ENCODE measurements around the gene ABHD15.
"Not testable (repeated sequence)": the region's sequence is repeated elsewhere in the genome, so short reads cannot be mapped to it uniquely, and the experiment has no call there.

Gene ABHD15

DNA sequence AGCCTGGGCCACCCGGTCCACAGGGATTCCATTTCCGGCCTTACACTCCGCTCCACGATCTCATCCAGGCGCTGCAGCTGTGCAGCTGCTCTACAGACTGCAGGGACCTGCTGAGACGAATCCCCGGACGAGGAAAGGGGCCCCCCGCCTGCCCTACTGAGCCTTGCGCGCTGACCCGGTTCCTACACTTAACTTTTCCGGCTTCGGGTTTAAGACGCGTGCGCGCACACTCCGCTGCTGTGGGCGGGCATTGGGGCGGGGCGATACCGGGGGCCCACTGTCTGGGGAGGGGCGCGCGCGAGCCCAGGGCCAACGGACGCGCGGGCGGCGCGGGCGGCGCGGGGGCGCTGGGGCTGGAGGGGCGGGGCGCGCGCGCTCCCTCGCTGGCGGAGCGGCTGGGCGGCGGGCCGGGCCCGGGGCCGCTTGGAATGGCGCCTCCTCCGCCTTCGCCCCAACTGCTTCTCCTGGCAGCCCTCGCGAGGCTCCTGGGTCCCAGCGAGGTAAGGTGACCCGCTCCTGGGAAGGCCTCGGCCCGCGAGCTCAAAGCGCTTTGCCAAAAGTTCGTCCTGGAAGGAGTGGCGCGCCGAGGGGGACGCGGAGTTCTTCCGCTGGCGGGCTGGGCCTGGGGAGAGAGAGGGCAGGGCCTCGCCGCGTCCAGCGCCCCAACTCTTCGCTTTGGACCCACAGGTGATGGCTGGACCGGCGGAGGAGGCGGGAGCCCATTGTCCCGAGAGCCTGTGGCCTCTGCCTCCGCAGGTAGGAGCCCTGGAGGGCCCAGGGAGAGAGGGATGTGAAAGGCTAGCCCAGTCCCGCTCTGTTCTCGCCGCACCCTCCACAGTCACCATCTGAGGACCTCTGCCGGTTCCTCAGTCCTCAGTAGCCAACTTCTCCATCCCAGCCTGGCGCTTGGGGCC lies 1.8 kb upstream of the ABHD15 start, which contains the start of gene TP53I13:
TSS of gene TP53I13 (plus strand) at position 371 of the 914 bp plus-strand sequence. CDS start at position 429, 58 bp downstream.
- peak; percentile 84 for DNase-seq

DNA sequence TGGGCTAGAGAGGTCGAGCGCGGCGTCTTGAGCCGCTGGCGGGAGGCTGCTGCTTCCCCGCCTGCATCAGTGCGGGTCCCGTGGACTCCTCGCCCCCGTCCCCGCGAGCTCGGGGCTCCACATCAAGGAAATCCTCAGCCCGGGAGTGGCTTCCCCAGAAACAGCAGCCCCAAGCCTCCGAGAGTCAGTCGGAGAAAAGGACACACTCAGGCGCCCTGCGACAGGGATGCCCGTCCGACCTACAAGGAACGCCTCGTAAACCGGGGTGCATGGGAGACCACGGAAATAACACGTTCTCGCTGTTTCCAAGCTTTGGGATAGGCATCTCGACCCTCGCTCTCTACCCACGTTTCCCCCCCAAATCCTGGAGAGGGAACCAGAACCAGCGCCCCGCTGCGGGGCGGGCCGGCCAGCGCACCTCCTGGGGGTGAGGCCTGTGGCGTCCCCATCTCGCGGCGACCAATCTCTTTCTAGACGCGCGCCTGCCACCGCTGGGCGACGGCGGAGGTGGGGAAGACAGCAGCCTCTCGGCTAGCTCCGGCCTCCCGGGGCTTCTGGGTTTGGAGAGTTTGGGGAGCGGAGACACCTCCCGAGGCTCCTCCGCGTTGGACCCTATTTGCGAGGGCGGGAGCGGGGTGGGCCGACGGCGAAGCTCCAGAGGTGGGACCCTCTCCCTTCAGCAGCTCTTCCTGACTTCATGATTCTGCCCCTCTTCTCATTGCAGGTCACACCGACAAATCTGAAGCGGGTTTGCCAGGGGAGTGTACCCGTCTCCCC lies 905 bp upstream of the ABHD15 start:
- DNase-seq: peak; percentile 71

DNA sequence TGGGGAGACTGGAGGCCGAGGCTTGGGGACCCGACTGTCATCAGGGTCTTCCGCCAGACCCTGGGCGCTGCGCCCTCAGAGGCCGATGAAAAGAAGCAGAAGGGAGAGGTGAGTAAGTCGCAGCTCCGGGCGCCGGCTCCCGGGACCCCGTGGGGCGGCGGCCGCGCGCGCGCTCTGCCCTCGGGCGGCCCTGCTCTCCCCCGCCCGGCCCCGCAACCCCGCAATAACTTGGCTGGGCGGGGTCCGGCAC lies 392 bp upstream of the ABHD15 start:
- no peak for DNase-seq

DNA sequence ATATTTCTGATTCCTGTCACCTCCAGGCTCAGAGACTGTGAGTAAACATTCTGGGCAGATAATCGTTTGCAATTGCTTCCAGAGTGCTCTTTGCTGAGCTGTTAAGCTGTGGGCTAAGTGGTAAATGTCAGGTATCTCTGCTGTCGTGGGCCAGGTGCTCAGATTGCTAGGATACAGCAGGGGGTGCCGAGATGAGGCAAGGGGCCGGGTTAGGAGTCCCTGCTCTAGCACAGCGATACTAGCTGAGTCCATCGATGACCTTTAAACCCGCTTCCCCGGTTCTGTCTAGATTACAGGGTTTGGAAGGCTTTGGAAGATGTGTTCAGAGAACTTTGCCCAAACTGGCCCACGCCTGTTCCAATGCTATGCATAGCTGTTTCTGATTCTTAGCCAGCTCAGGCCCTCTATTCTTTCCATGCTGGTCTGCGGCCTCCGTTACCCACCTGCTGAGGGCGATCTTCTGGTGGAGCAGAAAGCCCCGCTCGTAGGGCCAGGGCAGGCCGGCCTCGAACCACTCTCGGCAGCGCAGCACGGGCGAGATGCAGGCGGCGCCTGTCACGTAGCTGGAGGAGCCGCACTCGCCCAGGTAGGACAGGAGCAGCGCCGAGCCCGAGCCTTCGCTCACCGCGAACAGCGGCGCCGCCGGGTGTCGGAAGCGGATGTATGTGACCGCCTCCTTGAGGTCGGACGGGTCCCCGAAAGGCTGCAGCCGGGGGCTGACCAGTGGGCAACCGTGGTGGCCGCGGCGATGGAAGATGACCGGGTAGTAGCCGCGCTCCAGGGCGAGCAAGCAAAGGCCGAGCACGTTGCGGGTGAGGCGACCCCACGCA lies 979 bp downstream of the ABHD15 start:
- peak; percentile 55 for DNase-seq

DNA sequence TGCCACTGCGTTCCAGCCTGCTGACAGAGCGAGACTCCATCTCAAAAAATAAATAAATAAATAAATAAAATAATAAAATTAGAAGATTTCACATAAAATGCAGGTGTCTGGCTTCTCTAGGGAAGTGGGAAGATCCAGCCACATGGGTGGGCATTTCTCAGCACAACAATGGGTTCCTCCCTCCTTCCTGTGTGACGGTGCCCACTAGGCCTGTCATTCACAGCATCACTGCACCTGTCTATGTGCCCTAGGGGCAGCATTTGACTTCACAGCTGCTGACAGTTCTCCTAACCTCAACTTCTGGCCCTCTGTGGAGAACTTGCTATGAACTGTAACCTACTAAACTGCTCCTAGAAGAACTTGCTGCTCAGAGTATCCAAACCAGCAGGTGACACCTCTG lies 3.0 kb downstream of the ABHD15 start:
- no peak for DNase-seq

DNA sequence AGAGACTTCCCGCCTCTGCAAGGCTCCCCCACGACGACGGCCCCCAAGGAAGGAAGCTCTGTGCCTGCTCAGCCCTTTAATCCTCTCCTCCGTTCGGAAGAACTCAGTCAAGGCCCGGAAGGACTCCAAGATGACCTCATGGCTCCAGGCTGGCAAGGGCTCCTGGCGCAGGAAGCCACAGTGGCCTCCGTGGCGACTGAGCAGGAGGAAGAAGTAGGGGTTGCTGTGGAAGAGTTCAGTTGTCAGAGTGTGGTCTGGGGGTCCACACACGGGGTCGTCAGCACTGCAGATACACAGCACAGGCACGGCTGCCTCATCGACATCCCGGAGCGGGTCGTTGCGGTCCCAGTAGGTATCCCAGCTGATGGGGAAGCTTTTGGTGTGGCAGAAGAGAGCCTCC lies 4.2 kb downstream of the ABHD15 start:
- DNase-seq: no peak

DNA sequence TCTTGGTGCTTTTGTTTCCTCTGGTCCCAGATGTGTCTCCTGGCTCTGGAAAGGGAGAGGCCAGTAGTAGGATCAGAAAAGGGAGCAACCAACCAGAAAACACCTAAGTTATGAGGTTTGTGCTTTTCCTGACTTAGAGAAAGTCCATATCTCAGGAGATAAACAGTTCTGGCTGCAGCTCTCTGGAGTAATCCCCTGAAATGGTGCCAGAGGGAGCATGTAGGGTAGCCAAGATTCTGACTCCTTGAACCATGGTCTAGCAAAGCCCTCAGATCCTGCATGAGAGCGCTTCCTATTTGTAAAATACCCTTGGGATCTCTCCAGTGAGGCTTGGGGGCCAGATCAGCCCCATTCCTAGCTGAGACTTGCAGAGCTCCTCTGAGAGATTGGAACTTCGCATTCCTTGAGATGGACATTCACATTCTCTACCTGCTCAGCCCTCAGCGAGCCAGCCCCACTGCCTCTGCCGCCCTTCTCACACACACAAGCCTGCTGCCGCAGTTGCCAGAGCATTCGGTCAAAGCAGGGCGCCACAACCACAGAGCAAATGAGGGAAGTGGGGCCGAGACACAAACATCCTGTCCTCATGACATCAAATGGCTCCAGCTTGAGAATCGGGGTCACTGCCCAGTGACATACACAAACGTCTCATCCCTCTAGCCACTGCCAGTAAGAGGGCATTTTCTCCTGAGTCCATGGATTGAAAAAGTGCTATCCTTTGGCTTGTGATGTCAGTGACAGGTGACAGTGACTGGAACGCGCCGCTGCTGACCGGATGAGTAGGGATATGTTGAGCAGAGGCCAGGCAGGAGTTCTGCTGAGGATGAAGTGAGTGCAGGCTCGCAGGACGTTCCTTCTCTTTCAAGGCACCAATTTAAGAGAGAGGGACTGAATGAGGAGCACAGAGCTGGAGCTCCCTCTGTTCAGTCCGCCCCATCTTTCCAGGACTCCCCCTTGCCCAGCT lies 5.0 kb downstream of the ABHD15 start:
- no peak for DNase-seq

DNA sequence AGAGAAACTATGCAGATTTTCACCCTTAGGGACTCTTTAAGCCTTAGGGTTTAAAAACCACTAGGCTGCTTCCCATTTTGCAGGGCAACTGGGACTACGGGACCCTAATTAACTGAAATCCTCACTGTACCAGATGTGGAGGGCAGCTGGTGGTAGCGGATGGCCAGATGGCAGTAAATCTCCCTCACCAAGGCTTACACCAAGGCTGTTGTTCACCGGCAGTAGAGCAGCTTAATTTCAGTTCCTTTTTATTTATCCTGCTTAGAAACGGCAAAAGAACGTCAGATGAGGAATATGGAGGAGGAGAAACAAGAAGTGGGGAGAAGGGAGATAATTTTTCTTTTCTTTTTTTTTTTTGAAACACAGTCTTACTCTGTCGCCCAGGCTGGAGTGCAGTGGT lies 6.5 kb downstream of the ABHD15 start:
- no peak for DNase-seq

DNA sequence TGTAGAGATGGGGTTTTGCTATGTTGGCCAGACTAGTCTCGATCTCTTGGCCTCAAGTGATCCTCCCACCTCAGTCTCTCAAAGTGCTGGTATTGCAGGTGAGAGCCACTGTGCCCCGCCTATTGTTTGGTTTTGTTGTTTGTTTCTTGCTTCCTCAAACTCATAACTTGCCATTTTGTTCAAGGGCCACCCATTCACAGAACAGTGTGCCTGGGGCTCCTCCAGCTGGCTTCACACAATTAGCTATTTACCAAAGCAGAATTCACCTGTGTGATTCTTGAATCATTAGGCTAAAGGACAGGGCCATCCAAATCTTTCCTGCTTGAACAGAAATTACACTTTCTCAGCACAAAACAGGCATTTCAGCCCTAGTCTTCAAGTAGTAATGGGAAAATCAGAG lies 7.2 kb downstream of the ABHD15 start:
- no peak for DNase-seq

DNA sequence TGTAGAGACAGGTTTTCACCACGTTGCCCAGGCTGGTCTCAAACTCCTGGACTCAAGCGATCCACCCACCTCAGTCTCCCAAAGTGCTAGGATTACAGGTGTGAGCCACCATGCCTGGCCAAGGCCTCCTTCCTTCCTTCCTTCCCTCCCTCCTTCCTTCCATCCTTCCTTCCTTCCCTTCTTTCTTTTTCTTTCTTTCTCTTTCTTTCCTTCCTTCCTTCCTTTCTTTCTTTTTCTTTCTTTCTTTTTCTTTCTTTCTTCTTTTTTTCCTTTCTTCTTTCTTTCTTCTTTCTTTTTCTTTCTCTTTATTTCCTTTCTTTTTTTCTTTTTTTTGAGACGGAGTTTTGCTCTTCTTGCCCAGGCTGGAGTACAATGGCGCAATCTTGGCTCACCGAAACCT lies 8.7 kb downstream of the ABHD15 start:
- not testable (repeated sequence) for DNase-seq

DNA sequence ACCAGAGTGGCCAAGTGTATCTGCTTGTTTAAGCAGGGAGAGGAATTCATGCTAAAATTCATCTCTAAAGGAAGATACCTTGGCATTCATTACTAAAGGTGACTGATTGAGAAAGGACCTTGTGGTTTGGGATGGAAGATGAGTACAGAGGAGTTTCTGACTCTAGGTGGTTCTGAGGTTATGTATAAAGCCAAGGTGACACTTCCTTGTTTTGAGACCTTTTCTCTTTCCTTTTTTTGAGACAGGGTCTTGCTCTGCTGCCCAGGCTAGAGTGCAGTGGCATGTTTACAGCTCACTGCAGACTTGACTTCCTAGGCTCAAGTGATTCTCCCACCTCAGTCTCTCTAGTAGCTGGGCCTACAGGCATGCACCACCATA lies 9.1 kb downstream of the ABHD15 start:
- DNase-seq: no peak

DNA sequence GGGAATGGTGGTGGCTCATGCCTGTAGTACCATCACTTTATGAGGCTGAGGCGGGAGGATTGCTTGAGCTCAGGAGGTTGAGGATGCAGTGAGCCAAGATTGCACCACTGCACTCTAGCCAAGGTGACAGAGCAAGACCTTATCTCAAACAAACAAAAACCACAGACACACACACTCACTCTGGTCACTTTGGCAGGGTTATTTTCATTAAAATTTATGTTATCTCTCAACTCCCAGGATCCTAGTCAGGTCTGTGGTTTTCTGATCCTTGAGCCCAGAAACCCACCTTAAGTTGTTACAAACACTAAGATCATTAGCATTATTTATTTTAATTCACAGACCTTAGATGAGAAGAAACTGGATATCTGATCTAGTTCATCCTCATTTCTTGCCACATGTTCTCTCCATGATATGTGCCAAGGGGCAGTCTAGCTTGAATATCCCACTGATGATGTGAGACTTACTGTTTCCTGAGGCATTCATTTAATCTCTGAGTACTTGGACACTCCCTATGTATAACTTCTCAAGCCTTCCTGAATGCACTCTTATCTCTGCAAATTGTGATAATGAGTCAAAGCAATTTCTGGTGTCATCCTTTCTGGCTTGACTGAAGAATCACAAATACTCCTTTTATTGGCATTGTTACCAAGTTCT lies 9.6 kb downstream of the ABHD15 start:
- DNase-seq: no peak

DNA sequence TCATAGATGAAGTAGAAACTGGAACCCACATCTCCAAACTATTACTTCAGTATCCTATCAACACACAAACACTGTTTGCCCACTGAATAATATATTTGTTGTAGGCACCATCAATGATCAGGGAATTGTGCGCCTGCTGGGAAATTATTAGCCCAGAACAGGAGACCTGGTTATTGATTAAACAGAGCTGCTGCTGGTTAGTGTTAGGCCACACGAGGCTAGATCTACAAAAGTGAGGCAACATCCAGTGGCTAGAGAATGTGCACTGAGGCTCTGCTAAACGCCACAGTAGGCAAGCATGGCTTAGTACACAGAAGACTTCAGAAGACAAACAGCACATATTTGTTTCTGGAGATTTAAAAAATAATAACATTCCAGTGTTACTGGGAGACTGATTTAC lies 11.0 kb downstream of the ABHD15 start:
- no peak for DNase-seq

DNA sequence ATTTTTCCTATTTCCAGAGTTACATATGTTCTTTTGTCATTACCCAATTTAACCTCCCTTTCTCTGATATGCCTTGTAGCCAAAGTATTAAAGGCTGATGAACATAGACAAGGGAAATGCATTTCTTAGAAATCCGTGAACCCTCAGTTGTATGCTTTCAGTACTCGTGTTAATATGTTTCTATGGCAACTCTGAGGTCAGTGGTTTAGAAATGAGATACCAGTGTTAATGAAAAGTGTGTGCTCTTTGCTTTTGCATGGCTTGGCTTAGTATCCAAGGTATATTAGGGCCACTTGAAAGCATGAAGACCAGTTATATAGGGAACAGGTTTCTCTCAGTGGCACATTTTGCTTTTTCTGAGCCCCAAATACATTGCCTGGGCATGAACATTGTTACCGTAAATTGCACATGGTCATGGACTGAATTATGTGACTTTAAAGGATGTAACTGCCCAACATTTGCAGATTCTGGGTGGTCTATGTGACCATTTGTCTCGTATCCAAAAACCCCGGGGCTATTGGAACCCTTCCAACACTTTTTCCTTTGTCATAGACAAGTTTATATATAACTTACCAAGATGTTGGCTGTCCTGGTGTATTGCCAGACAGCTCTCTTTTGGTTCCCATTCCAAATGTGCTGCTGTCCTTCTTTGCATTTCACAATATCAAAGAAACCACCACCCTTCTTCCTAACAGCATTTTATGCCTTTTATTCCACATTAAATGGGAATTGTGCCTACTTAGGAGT lies 17.5 kb downstream of the ABHD15 start:
- DNase-seq: no peak

DNA sequence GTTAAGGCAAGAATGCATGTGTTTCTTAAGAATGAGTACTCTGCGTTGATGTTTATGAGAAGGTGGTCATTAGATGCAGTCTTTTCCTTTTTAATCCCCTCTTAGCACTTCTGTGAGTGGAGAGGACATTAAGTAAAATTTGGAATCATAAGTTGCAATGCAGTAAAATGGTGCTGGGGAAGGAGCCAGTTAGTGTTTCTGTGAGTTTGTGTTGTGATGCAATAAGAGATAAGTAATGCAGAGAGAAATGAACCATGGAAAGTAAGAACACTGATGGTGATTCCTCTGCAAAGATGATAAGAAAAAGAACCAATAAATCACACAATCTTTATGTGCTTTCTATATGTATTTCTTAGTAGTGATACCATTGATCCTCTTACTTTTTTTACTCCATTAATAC lies 20.0 kb downstream of the ABHD15 start:
- no peak for DNase-seq

DNA sequence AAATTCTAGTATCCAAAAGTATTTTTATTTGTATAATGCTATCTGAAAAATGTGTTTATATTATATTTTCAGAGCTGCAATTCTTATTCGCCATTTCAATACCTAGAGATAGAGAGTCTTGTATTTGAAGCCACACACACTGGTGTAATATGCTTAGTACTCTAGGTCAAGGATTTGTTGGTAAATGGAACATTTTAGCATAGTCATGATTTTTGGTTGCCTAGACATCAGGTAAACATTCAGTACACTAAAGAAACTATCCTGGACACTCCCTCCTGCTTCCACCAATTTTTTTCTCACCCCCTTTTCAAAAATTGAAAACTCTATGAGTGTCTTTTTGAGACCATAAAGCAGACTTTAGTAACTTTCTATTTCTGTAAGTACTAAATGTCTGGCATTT lies 20.8 kb downstream of the ABHD15 start:
- no peak for DNase-seq

DNA sequence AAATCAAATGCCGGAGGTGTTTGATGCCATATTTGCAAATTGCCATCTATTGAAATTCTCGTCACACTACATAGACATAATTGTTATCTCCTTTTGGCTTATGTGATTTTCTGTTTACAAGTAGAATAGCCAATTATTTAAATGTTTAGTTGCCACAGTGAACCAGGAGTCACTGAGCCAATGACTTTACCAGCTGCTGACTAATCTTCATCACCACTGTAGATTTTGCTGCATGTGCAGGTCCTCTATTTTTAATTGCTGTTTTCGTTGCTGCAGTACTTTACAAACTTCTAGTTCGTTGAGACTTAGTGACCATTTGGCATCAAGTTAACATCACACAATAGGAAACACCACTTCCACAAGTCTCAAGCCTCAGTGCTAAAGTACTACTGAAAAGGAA lies 22.8 kb downstream of the ABHD15 start:
- DNase-seq: no peak

DNA sequence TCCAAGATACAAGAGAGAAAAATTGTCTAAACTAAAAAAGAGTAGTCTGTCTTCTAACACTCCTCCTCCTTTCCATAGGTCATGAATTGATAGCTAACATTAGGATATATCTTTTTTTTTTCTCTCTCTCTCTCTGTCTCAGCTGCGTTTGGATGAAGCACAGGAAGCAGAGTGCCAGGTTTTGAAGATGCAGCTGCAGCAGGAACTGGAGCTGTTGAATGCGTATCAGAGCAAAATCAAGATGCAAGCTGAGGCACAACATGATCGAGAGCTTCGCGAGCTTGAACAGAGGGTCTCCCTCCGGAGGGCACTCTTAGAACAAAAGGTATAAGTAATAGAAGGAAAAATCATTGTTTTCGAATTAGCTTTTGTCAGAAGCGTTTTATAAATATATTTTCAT lies 32.9 kb downstream of the ABHD15 start:
- no peak for DNase-seq

DNA sequence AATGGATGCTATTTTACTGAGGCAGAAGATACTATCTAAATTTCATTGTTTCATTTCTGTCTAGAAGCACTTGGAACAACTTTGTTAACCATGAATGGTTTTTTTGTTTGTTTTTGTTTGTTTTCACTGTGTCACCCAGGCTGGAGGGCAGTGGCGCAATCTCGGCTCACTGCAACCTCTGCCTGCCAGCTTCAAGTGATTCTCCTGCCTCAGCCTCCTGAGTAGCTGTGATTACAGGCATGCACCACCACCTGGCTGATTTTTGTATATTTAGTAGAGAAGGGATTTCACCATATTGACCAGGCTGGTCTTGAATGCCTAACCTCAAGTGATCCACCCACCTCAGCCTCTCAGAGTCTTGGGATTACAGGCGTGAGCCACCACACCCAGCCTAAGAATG lies 40.5 kb downstream of the ABHD15 start:
- DNase-seq: no peak

DNA sequence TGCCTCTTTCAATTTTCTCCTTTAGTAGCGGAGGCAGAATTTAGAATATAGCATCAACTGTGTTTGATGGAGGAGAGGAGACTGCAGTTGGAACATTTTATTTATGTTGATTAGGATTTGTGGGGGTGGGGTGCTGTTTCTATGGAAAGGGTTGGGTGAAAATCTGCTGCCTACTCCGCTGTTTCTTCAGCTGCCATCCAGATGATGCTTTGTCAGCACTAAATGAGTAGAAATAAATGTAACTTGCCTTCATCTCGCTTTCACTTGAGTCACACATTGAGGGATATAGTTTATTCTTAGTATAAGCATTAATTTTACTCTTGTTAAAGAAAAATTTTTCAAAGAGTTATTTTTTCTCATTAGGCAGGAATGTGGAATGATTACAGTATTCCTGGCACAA lies 42.1 kb downstream of the ABHD15 start:
- no peak for DNase-seq

DNA sequence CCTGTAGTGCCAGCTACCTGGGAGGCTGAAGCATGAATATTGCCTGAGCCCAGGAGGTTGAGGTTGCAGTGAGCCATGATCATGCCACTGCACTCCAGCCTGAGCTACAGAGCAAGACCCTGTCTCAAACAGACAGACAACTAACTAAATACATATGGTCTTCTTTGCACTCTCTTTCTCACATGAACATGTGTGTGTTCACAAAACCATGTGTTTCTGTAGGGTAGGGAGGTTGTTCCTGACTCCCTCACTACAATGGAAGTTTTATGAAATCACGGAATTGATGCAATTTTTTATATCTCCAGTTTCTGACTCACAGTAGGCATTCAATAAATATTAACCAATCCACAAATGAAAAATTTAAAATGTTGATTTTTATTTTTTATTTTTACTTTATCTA lies 48.5 kb downstream of the ABHD15 start:
- DNase-seq: no peak

Data from stimulated activated naive CD4-positive, alpha-beta T cell treated with Interleukin-2 at 50 U/mL for 16 hours (primary cell).